IMR-90 (cell line): Measurements from ENCODE around the gene UBXN11. TPM values are rescaled to one million over a fixed set of nuclear protein-coding genes. Genes with fewer than 3 reads are reported as not detected.

ENCODE experiments used
- ATAC-seq: fragments of 200-7000 bp; cut with Tn5 transposase; 2 replicates; pipeline ENCODE4 v1.9.1; 2020; ENCODE audit warnings: low read depth, mild to moderate bottlenecking, moderate library complexity
- BruUV-seq: library from RNA; stranded (reverse); fragments of 400-500 nt; replicated peaks from 2 replicates; lab custom pipeline; 2021; lab: Mats Ljungman, UMichigan
- CTCF ChIA-PET: fragments of 300-600 bp; formaldehyde crosslinking; extraction: SDS; loops from one replicate; lab custom pipeline; 2021; ENCODE audit warnings: antibody characterized with exemption; lab: Yijun Ruan, JAX
- POLR2A ChIA-PET: fragments of 300-600 bp; sonication (Branson Sonifier 250); formaldehyde crosslinking; loops from one replicate; lab custom pipeline; 2022; ENCODE audit warnings: antibody characterized with exemption; ENCODE audit not compliant: unreplicated experiment; lab: Charles Lee
- DNase-seq: peaks from one replicate; pipeline ENCODE4 v3.0.0; 2013
- H2AFZ ChIP-seq: replicated peaks from 2 replicates; pipeline ENCODE3; 2013; ENCODE audit warnings: low read length, mild to moderate bottlenecking; ENCODE audit not compliant: poor library complexity
- H2AK5ac ChIP-seq: 2 replicates; pipeline ENCODE4 v1.6.1; 2013; ENCODE audit warnings: low read depth, low read length, inconsistent platforms
- H2AK9ac ChIP-seq: replicated peaks from 2 replicates; pipeline ENCODE3; 2013; ENCODE audit warnings: mild to moderate bottlenecking, low read depth, low read length, moderate library complexity; ENCODE audit not compliant: poor library complexity
- H2BK120ac ChIP-seq: 2 replicates; pipeline ENCODE4 v1.6.1; 2013; ENCODE audit warnings: low read depth, low read length, inconsistent platforms
- H2BK15ac ChIP-seq: 3 replicates; pipeline ENCODE4 v1.6.1; 2013; ENCODE audit warnings: low read depth, low read length, inconsistent platforms
- H2BK20ac ChIP-seq: 2 replicates; pipeline ENCODE4 v1.6.1; 2013; ENCODE audit warnings: low read depth, mild to moderate bottlenecking, inconsistent platforms, low read length, moderate library complexity
- H2BK5ac ChIP-seq: 2 replicates; pipeline ENCODE4 v1.6.1; 2013; ENCODE audit warnings: mild to moderate bottlenecking, low read depth, low read length, inconsistent platforms; ENCODE audit not compliant: poor library complexity, severe bottlenecking
- H3K14ac ChIP-seq: replicated peaks from 2 replicates; pipeline ENCODE4 v1.6.1; 2013; ENCODE audit warnings: low read depth, low read length, inconsistent platforms
- H3K18ac ChIP-seq: 2 replicates; pipeline ENCODE4 v1.6.1; 2013; ENCODE audit warnings: low read depth, low read length, control low read depth
- H3K23ac ChIP-seq: 2 replicates; pipeline ENCODE4 v1.6.1; 2013; ENCODE audit warnings: low read depth, low read length, inconsistent platforms
- H3K27ac ChIP-seq: 2 replicates; pipeline ENCODE4 v1.5.1; 2013; ENCODE audit warnings: mild to moderate bottlenecking, control low read depth, low read length; ENCODE audit not compliant: insufficient read depth
- H3K27me3 ChIP-seq: 2 replicates; pipeline ENCODE4 v1.6.1; 2013; ENCODE audit warnings: low read length; ENCODE audit not compliant: control insufficient read depth, insufficient read depth
- H3K36me3 ChIP-seq: 2 replicates; pipeline ENCODE4 v1.6.1; 2013; ENCODE audit warnings: low read length, mixed read lengths; ENCODE audit not compliant: control insufficient read depth, insufficient read depth
- H3K4ac ChIP-seq: 2 replicates; pipeline ENCODE4 v1.6.1; 2013; ENCODE audit warnings: low read depth, low read length, inconsistent platforms
- H3K4me1 ChIP-seq: 2 replicates; pipeline ENCODE4 v1.6.1; 2013; ENCODE audit warnings: low read length, mixed read lengths; ENCODE audit not compliant: control insufficient read depth, insufficient read depth
- H3K4me2 ChIP-seq: 2 replicates; pipeline ENCODE4 v1.6.1; 2013; ENCODE audit warnings: low read depth, mild to moderate bottlenecking, control low read depth, low read length, moderate library complexity
- H3K4me3 ChIP-seq: 2 replicates; pipeline ENCODE4 v1.5.1; 2013; ENCODE audit warnings: low read depth, mild to moderate bottlenecking, control low read depth, low read length, moderate library complexity; ENCODE audit not compliant: insufficient read depth
- H3K56ac ChIP-seq: 2 replicates; pipeline ENCODE4 v1.6.1; 2013; ENCODE audit warnings: low read length, inconsistent platforms; ENCODE audit not compliant: insufficient read depth; ENCODE audit errors: extremely low read depth
- H3K79me1 ChIP-seq, 2 experiments: 2 replicates each; pipeline ENCODE4 v1.6.1; 2013; ENCODE audit warnings: low read length in 2 of 2, inconsistent platforms in 1 of 2, low read depth in 1 of 2
- H3K9ac ChIP-seq: 2 replicates; pipeline ENCODE4 v1.6.1; 2013; ENCODE audit warnings: low read depth, low read length, control low read depth
- H3K9me1 ChIP-seq: 2 replicates; pipeline ENCODE4 v1.6.1; 2013; ENCODE audit warnings: low read length, inconsistent platforms; ENCODE audit not compliant: insufficient read depth
- H3K9me3 ChIP-seq: 2 replicates; pipeline ENCODE4 v1.6.1; 2013; ENCODE audit warnings: low read length; ENCODE audit not compliant: control insufficient read depth, insufficient read depth
- H4K20me1 ChIP-seq: 2 replicates; pipeline ENCODE4 v1.6.1; 2013; ENCODE audit warnings: low read length, inconsistent platforms; ENCODE audit not compliant: insufficient read depth
- H4K5ac ChIP-seq: 2 replicates; pipeline ENCODE4 v1.6.1; 2013; ENCODE audit warnings: mild to moderate bottlenecking, low read depth, low read length, control low read depth
- H4K8ac ChIP-seq, 2 experiments: 2 replicates each; pipeline ENCODE4 v1.6.1; 2013; ENCODE audit warnings: low read depth in 2 of 2, low read length in 2 of 2, control low read depth in 1 of 2, inconsistent platforms in 1 of 2
- H4K91ac ChIP-seq: 2 replicates; pipeline ENCODE4 v1.6.1; 2013; ENCODE audit warnings: low read depth, low read length, inconsistent platforms; ENCODE audit not compliant: insufficient read depth
- BHLHE40 ChIP-seq: fragments of 150-350 bp; IDR thresholded peaks from 2 replicates; pipeline ENCODE4 v1.6.1; 2016; ENCODE audit warnings: mild to moderate bottlenecking, low read depth, low read length
- CHD1 ChIP-seq: IDR thresholded peaks from 2 replicates; pipeline ENCODE4 v1.6.1; 2012; ENCODE audit warnings: low read depth, low read length, improper control_type of control experiment
- MAZ ChIP-seq: IDR thresholded peaks from 2 replicates; pipeline ENCODE4 v1.6.1; 2012; ENCODE audit warnings: low read depth, mild to moderate bottlenecking, low read length, improper control_type of control experiment, moderate library complexity, borderline replicate concordance
- WGBS, 2 experiments: methylation state at CpG; one replicate each; pipeline versions ENCODE4 v1.1.5 to v1.1.7; 2013; ENCODE audit warnings: missing lambda C conversion rate in 2 of 2; ENCODE audit not compliant: insufficient read length in 1 of 2; ENCODE audit errors: extremely low coverage in 2 of 2; 5-methylcytosine and 5-hydroxymethylcytosine counted together
- dilution Hi-C: fragments of 300-500 bp; cut with HindIII; formaldehyde crosslinking; loops from one replicate; pipeline ENCODE4 v1.14.3; 2018; ENCODE audit warnings: low sequenced_read_pairs; ENCODE audit not compliant: unreplicated experiment
- in situ Hi-C: fragments of 300-500 bp; cut with MboI; formaldehyde crosslinking; loops from 3 replicates; pipeline ENCODE4 v1.14.3; 2019; ENCODE audit warnings: low sequenced_read_pairs, inconsistent platforms, mixed read lengths
- intact Hi-C: fragments of 100-400 bp; cut with micrococcal nuclease; formaldehyde crosslinking; loops from 2 replicates; pipeline ENCODE4 v1.10.0; 2022
- polyA plus RNA-seq, 3 experiments: library from polyadenylated mRNA; depleted of rRNA; stranded (reverse); fragments of >200 nt; gene quantifications; 2 replicates each; pipeline ENCODE4 v1.2.3, GENCODE V29; 2012; ENCODE audit warnings: low replicate concordance in 1 of 3
- total RNA-seq: library from RNA; depleted of rRNA; stranded (reverse); fragments of >200 nt; gene quantifications from 2 replicates; pipeline ENCODE4 v1.2.3, GENCODE V29; 2012
- TF ChIP-seq, protein P1 (sequence below): fragments of 150-350 bp; IDR thresholded peaks from 2 replicates; pipeline ENCODE4 v1.6.1; 2016; ENCODE audit warnings: low read depth, mild to moderate bottlenecking, low read length, moderate library complexity, borderline replicate concordance

Gene UBXN11
- total and polyA plus RNA-seq, 2 of the 4 experiments (the other 2 are of a cell fraction), result 5.2 to 17.0 TPM

DNA sequence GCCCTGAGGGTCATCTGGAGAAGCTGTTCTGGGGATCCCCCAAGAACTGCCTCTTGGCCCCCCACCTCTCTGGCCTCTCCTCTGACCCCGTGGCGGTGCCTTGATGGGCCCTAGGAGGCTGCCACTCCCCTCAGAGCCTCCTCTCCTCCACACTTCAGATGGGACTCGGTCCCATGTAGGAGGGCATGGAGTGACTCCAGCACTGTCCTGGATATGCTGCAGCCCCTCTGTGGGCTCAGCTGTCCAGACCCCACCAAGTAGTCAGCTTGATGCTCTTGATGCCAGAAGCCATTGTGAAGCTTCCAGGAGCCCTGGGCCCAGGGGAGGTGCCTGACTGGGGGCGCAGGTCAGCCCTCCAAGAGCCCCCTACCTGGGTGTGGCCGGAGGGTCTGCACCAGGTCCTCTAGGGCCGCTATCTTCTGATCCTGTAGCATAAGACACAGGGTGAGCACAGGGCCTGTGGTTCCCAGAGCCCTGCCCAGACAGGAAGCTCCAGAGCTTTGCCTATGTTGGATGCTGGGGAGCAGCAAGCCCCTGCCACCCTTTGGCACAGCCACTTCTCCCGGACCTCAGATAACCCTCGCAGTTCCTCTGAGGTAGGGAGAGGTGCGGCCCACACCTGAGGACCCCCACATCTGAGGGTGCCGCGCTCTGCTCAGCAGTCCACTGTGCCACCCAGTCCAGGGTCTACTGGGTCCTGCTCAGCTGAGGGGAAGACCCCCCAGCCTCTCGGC, 9.2 kb downstream of the UBXN11 start:
- CTCF ChIA-PET, result no interaction called here
- Histone ChIP-seq H3K9me1 (peaks cover 17% of the 10 kb centered on the region), H3K9ac (no peak overlapping the region), H3K4me1 (peaks cover 6% of the 10 kb centered on the region), H3K14ac (no peak overlapping the region), H3K56ac (no peak overlapping the region), H2BK120ac (peak overlapping the region; percentile 84; the same call in 1 of the 2 replicates), H2AK5ac (0 out of 2 replicates have a peak overlapping the region, but pooled peaks have one; percentile 61), H3K18ac (no peak overlapping the region; the same call in 1 of the 2 replicates), H3K4ac (peak overlapping the region; percentile 76; the same call in 1 of the 2 replicates), H4K20me1 (no peaks in the 10 kb centered on the region), H3K36me3 (no peaks in the 10 kb centered on the region; the same call in 1 of the 2 replicates), H3K27ac (no peak overlapping the region), H3K9me3 (no peaks in the 10 kb centered on the region), H4K5ac (no peak overlapping the region), H3K4me2 (no peak overlapping the region), H2BK15ac (peak overlapping the region; percentile 20; the same call in 1 of the 3 replicates), H2BK20ac (0 out of 2 replicates have a peak overlapping the region, but pooled peaks have one; percentile 66), H3K4me3 (no peak overlapping the region), H3K79me1 (peaks cover 4 to 28% of the 10 kb centered on the region in 2 experiments; a peak in 3 of 4 replicates), H4K8ac (peak overlapping the region; percentile 16 to 63; a peak in 2 of 4 replicates), H2AFZ (peak overlapping the region; percentile 43), H3K23ac (no peak overlapping the region), H4K91ac (peak overlapping the region; percentile 45; the same call in 1 of the 2 replicates), H3K27me3 (no peaks in the 10 kb centered on the region), H2BK5ac (peak overlapping the region; percentile 17), H2AK9ac (peak overlapping the region; percentile 23)
- dilution Hi-C loops (no loop called here), in situ Hi-C loops (no loop called here), intact Hi-C loops (no loop called here)
- ATAC-seq (no peak), DNase-seq (no peak)
- no TSS peak for BruUV-seq
- TF ChIP-seq MAZ (no peak), CHD1 (no peak), BHLHE40 (no peak)
- TF ChIP-seq, protein P1, sequence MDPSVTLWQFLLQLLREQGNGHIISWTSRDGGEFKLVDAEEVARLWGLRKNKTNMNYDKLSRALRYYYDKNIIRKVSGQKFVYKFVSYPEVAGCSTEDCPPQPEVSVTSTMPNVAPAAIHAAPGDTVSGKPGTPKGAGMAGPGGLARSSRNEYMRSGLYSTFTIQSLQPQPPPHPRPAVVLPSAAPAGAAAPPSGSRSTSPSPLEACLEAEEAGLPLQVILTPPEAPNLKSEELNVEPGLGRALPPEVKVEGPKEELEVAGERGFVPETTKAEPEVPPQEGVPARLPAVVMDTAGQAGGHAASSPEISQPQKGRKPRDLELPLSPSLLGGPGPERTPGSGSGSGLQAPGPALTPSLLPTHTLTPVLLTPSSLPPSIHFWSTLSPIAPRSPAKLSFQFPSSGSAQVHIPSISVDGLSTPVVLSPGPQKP, result no peak
- POLR2A ChIA-PET, result no interaction called here
- WGBS, 2 experiments, result 95% methylated on average over 7 of the region's 12 CpGs; no CpG with 5 or more reads in 1 of the 2 experiments
